ENCODE measurements around the gene FBP1. TPM values are rescaled to one million over a fixed set of nuclear protein-coding genes. Genes with fewer than 3 reads are reported as not detected.

Gene FBP1
- total RNA-seq, 6 experiments from 2014 or later: not detected

- peaks cover 38% of the 10 kb centered on the region for H3K27me3 Mint-ChIP-seq (ENCODE audit: insufficient read depth)
- H3K4me3 Mint-ChIP-seq: no peak overlapping the region
- H3K36me3 Mint-ChIP-seq (ENCODE audit: low read depth): no peaks in the 10 kb centered on the region
- H3K9me3 Mint-ChIP-seq: no peaks in the 10 kb centered on the region
- no peak for TF ChIP-seq CTCF (IDR thresholded peaks at IDR 0.05)
- DNase-seq: no peak
- H3K4me1 Mint-ChIP-seq (ENCODE audit: low read depth): peaks cover 6% of the 10 kb centered on the region; the same call in 1 of the 2 replicates
- H3K27ac Mint-ChIP-seq: no peak overlapping the region
These were observed 12.0 kb downstream of the FBP1 start for GRCh38 chr9:94627287-94627686.

- TF ChIP-seq CTCF (IDR thresholded peaks at IDR 0.05): no peak
- Mint-ChIP-seq H3K9me3 (no peaks in the 10 kb centered on the region), H3K4me1 (ENCODE audit: low read depth) (peaks cover 6% of the 10 kb centered on the region; the same call in 1 of the 2 replicates), H3K36me3 (ENCODE audit: low read depth) (no peaks in the 10 kb centered on the region), H3K27me3 (ENCODE audit: insufficient read depth) (peaks cover 24% of the 10 kb centered on the region), H3K4me3 (no peak overlapping the region), H3K27ac (no peak overlapping the region)
- no peak for DNase-seq
These were observed 13.5 kb downstream of the FBP1 start for GRCh38 chr9:94625835-94626234.

GRCh38 chr9:94624629-94625028 is 14.7 kb downstream of the FBP1 start:
- Mint-ChIP-seq H3K4me3 (no peak overlapping the region; the same call in 1 of the 2 replicates), H3K9me3 (no peaks in the 10 kb centered on the region), H3K27ac (no peak overlapping the region), H3K4me1 (ENCODE audit: low read depth) (peaks cover 6% of the 10 kb centered on the region; the same call in 1 of the 2 replicates), H3K36me3 (ENCODE audit: low read depth) (no peaks in the 10 kb centered on the region), H3K27me3 (ENCODE audit: insufficient read depth) (peaks cover 17% of the 10 kb centered on the region)
- no peak for TF ChIP-seq CTCF (IDR thresholded peaks at IDR 0.05)
- no peak for DNase-seq

GRCh38 chr9:94623253-94623652 is 16.1 kb downstream of the FBP1 start:
- Mint-ChIP-seq H3K4me3 (no peak overlapping the region), H3K9me3 (no peaks in the 10 kb centered on the region), H3K27me3 (ENCODE audit: insufficient read depth) (peaks cover 8% of the 10 kb centered on the region), H3K36me3 (ENCODE audit: low read depth) (no peaks in the 10 kb centered on the region), H3K4me1 (ENCODE audit: low read depth) (peaks cover 6% of the 10 kb centered on the region; the same call in 1 of the 2 replicates), H3K27ac (no peak overlapping the region)
- DNase-seq: no peak
- peak; percentile 63 for TF ChIP-seq CTCF (IDR thresholded peaks at IDR 0.05)

GRCh38 chr9:94622087-94622800 is 17.1 kb downstream of the FBP1 start:
- peaks cover 11% of the 10 kb centered on the region for H3K27me3 Mint-ChIP-seq (ENCODE audit: insufficient read depth)
- H3K4me1 Mint-ChIP-seq (ENCODE audit: low read depth): peaks cover 6% of the 10 kb centered on the region; the same call in 1 of the 2 replicates
- no peak overlapping the region for H3K27ac Mint-ChIP-seq

More at GRCh38 chr9:94622087-94622800, 17.1 kb downstream of the FBP1 start:
- Mint-ChIP-seq H3K36me3 (ENCODE audit: low read depth) (no peaks in the 10 kb centered on the region), H3K4me3 (no peak overlapping the region), H3K9me3 (no peaks in the 10 kb centered on the region)
- no peak for DNase-seq
- TF ChIP-seq CTCF (IDR thresholded peaks at IDR 0.05): no peak
